CD14-positive monocyte (primary cell): ENCODE results near the gene TRAFD1. TPM values are rescaled to one million over a fixed set of nuclear protein-coding genes. Genes with fewer than 3 reads are reported as not detected.
A peak's percentile ranks its signal among the peaks of the same experiment; 100 is the strongest.

Experiments used
- DNase-seq, 3 donors: peaks; one replicate each; pipeline ENCODE4 v3.0.0-alpha.2; 2011 to 2022
- H2AFZ ChIP-seq: 2 replicates; pipeline ENCODE4 v1.6.0; 2012; ENCODE audit warnings: mild to moderate bottlenecking, low read depth, low read length, inconsistent platforms; ENCODE audit not compliant: insufficient read depth, poor library complexity, severe bottlenecking
- H3K27ac ChIP-seq, 2 donors: 1 replicate in 1 of 2; 2 replicates in 1 of 2; pipeline ENCODE4 v1.5.1; 2012 to 2013; ENCODE audit warnings: low read length in 2 of 2, control low read depth in 1 of 2, inconsistent platforms in 1 of 2, low read depth in 1 of 2, mild to moderate bottlenecking in 1 of 2
- H3K27me3 ChIP-seq, 2 donors: one replicate each; pipeline versions ENCODE4 v1.6.0 to v1.6.1; 2011 to 2013; ENCODE audit warnings: low read length in 2 of 2; ENCODE audit not compliant: control insufficient read depth in 2 of 2, insufficient read depth in 2 of 2
- H3K36me3 ChIP-seq, 2 donors: replicated peaks in 1 of 2; 1 replicate in 1 of 2; 2 replicates in 1 of 2; pipeline versions ENCODE4 v1.5.1 to v1.6.1; 2012 to 2013; ENCODE audit warnings: low read length in 2 of 2, control low read depth in 1 of 2, inconsistent platforms in 1 of 2, mild to moderate bottlenecking in 1 of 2; ENCODE audit not compliant: insufficient read depth in 2 of 2, control insufficient read depth in 1 of 2
- H3K4me1 ChIP-seq, 2 donors: 1 replicate in 1 of 2; 2 replicates in 1 of 2; pipeline versions ENCODE4 v1.5.1 to v1.6.1; 2012 to 2013; ENCODE audit warnings: low read length in 2 of 2, control low read depth in 1 of 2, inconsistent platforms in 1 of 2, mild to moderate bottlenecking in 1 of 2, moderate library complexity in 1 of 2; ENCODE audit not compliant: insufficient read depth in 2 of 2, control insufficient read depth in 1 of 2
- H3K4me2 ChIP-seq: replicated peaks from 2 replicates; pipeline ENCODE3; 2012; ENCODE audit warnings: low read length, moderate library complexity, mild to moderate bottlenecking; ENCODE audit not compliant: poor library complexity, severe bottlenecking; ENCODE audit errors: extremely low read depth
- H3K4me3 ChIP-seq, 3 experiments: fragments of 200-600 bp in 1 of 3; sonication (generic) in 1 of 3; replicated peaks in 1 of 3; 1 replicate in 2 of 3; 2 replicates in 1 of 3; pipeline ENCODE4 v1.5.1; 2011 to 2013; ENCODE audit warnings: low read length in 3 of 3, mild to moderate bottlenecking in 3 of 3, control low read depth in 2 of 3, low read depth in 2 of 3, inconsistent platforms in 1 of 3, moderate library complexity in 1 of 3
- H3K79me2 ChIP-seq: 2 replicates; pipeline ENCODE4 v1.6.0; 2012; ENCODE audit warnings: mild to moderate bottlenecking, control low read depth, inconsistent platforms, low read length, moderate library complexity; ENCODE audit not compliant: insufficient read depth
- H3K9ac ChIP-seq: 2 replicates; pipeline ENCODE4 v1.6.0; 2017; ENCODE audit warnings: low read length, mild to moderate bottlenecking; ENCODE audit not compliant: insufficient read depth, poor library complexity, severe bottlenecking
- H3K9me3 ChIP-seq, 2 donors: replicated peaks in 1 of 2; 1 replicate in 1 of 2; 2 replicates in 1 of 2; pipeline versions ENCODE4 v1.5.1 to v1.6.1; 2012 to 2013; ENCODE audit warnings: low read length in 2 of 2, control low read depth in 1 of 2; ENCODE audit not compliant: control insufficient read depth in 1 of 2, insufficient read depth in 1 of 2
- H4K20me1 ChIP-seq: 2 replicates; pipeline ENCODE4 v1.6.0; 2012; ENCODE audit warnings: mild to moderate bottlenecking, low read length, control low read depth, moderate library complexity; ENCODE audit not compliant: insufficient read depth
- H3K27ac Mint-ChIP-seq, 7 donors: one replicate each; pipeline ENCODE4 v1.8.0; 2020; ENCODE audit warnings: mild to moderate bottlenecking in 7 of 7, mixed read lengths in 7 of 7, moderate library complexity in 6 of 7, inconsistent platforms in 2 of 7
- H3K27me3 Mint-ChIP-seq, 3 donors: one replicate each; pipeline ENCODE4 v1.8.0; 2021 to 2022; ENCODE audit warnings: low read depth in 3 of 3, mild to moderate bottlenecking in 3 of 3, mixed read lengths in 3 of 3, moderate library complexity in 3 of 3, inconsistent platforms in 1 of 3
- H3K36me3 Mint-ChIP-seq, 2 donors: one replicate each; pipeline ENCODE4 v1.8.0; 2020; ENCODE audit warnings: mixed read lengths in 2 of 2, inconsistent platforms in 1 of 2, mild to moderate bottlenecking in 1 of 2
- H3K4me1 Mint-ChIP-seq: one replicate; pipeline ENCODE4 v1.8.0; 2020; ENCODE audit warnings: mild to moderate bottlenecking, mixed read lengths
- H3K4me3 Mint-ChIP-seq, 2 donors: one replicate each; pipeline ENCODE4 v1.8.0; 2020; ENCODE audit warnings: mild to moderate bottlenecking in 2 of 2, mixed read lengths in 2 of 2, moderate library complexity in 1 of 2
- H3K9me3 Mint-ChIP-seq, 7 donors: one replicate each; pipeline ENCODE4 v1.8.0; 2020 to 2022; ENCODE audit warnings: mixed read lengths in 7 of 7, mild to moderate bottlenecking in 6 of 7, moderate library complexity in 6 of 7, inconsistent platforms in 2 of 7
- WGBS: methylation state at CpG from one replicate; pipeline ENCODE4 v1.1.5; 2013; ENCODE audit warnings: missing lambda C conversion rate; ENCODE audit not compliant: insufficient coverage; 5-methylcytosine and 5-hydroxymethylcytosine counted together
- intact Hi-C, 2 donors: fragments of 100-400 bp; cut with micrococcal nuclease; formaldehyde crosslinking; loops; one replicate each; pipeline versions ENCODE4 v1.15.0 to v1.15.1; 2023
- polyA plus RNA-seq, 3 donors: library from polyadenylated mRNA; depleted of rRNA in 1 of 3; unstranded in 2 of 3; stranded (reverse) in 1 of 3; fragments of 300-500 nt in 2 of 3; fragments of >200 nt in 1 of 3; fragmentation: Illumina TruSeq in 2 of 3; gene quantifications; 1 replicate in 2 of 3; 2 replicates in 1 of 3; pipeline ENCODE4 v1.2.3, GENCODE V29; 2012 to 2021
- TF ChIP-seq, protein P1 (sequence below): fragments of 200-600 bp; IDR thresholded peaks from one replicate; pipeline ENCODE4 v1.8.0; 2022; ENCODE audit warnings: antibody characterized with exemption, mild to moderate bottlenecking

TRAFD1 gene
- polyA plus RNA-seq, 3 donors: 35.2 to 83.6 (median 82.3) TPM

DNA sequence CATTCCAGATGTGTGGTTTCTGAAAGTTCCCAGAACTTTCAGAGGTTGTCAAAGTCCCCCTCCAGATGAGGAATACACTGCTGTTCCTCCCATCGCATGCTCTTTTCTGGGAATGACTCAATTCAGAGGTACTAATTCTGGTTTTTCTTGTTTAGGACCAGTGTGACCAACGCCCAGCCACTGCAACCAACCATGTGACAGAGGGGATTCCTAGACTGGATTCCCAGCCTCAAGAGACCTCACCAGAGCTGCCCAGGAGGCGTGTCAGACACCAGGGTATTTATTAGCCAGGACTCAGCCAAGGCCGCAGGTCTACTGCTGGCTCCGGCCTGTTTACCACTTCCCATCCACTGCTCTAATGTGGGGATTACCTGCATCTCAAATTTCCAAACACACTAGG is 24.2 kb downstream of the TRAFD1 start:
- no peaks in the 10 kb centered on the region for H3K9me3 ChIP-seq
- Mint-ChIP-seq H3K9me3 (peaks cover 0 to 1% (median 0%) of the 10 kb centered on the region in 7 donors), H3K27ac (no peak overlapping the region), H3K36me3 (peaks cover 75 to 89% of the 10 kb centered on the region in 2 donors), H3K4me1 (peaks cover 16% of the 10 kb centered on the region), H3K27me3 (peaks cover 0 to 2% (median 1%) of the 10 kb centered on the region in 3 donors), H3K4me3 (no peak overlapping the region)
- H4K20me1 ChIP-seq: peaks cover 64% of the 10 kb centered on the region
- H3K27me3 ChIP-seq: no peaks in the 10 kb centered on the region
- no peak overlapping the region for H2AFZ ChIP-seq
- H3K4me2 ChIP-seq: no peak overlapping the region
- WGBS: 100% methylated on average over 2 of the region's 5 CpGs
- peaks cover 3% of the 10 kb centered on the region for H3K79me2 ChIP-seq
- H3K27ac ChIP-seq: peak overlapping the region in 1 of 2 donors; percentile 20
- peaks cover 84 to 95% of the 10 kb centered on the region in 2 donors for H3K36me3 ChIP-seq
- TF ChIP-seq, protein P1, sequence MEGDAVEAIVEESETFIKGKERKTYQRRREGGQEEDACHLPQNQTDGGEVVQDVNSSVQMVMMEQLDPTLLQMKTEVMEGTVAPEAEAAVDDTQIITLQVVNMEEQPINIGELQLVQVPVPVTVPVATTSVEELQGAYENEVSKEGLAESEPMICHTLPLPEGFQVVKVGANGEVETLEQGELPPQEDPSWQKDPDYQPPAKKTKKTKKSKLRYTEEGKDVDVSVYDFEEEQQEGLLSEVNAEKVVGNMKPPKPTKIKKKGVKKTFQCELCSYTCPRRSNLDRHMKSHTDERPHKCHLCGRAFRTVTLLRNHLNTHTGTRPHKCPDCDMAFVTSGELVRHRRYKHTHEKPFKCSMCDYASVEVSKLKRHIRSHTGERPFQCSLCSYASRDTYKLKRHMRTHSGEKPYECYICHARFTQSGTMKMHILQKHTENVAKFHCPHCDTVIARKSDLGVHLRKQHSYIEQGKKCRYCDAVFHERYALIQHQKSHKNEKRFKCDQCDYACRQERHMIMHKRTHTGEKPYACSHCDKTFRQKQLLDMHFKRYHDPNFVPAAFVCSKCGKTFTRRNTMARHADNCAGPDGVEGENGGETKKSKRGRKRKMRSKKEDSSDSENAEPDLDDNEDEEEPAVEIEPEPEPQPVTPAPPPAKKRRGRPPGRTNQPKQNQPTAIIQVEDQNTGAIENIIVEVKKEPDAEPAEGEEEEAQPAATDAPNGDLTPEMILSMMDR: no peak
- H3K9ac ChIP-seq: no peak overlapping the region
- intact Hi-C loops: loop anchor here in 1 of 2 donors (10.0 kb wide), 1 partner anchor 55 kb away; no protein-coding TSS in a partner anchor
- H3K4me1 ChIP-seq: peaks cover 4 to 14% of the 10 kb centered on the region in 2 donors
- H3K4me3 ChIP-seq: no peak overlapping the region
- no peak for DNase-seq

DNA sequence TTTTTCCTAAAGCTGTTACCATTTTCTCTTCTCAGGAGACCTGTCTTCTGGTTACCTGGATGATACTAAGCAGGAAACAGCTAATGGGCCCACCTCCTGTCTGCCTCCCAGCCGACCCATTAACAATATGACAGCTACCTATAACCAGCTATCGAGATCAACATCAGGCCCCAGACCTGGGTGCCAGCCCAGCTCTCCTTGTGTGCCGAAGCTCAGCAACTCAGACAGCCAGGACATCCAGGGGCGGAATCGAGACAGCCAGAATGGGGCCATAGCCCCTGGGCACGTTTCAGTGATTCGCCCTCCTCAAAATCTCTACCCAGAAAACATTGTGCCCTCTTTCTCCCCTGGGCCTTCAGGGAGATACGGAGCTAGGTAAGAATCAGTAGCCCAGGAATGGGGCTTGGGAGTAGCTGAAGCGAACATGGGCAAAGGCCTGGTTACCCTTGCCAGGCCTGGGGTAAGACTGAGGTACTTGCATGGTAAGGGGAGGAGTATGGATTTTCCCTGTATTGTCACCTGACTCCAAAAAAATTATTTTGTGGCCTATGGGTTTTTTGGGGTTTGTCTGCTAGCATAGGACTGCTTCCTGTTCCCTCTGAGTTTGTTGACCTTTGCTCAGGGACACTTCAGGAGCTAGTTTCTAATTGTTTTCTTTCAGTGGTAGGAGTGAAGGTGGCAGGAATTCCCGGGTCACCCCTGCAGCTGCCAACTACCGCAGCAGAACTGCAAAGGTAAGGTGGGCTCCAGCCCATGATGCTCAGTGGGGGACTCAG is 26.6 kb downstream of the TRAFD1 start:
- intact Hi-C loops: no loop called here
- H3K9me3 Mint-ChIP-seq: peaks cover 0 to 5% (median 0%) of the 10 kb centered on the region in 7 donors
- H3K4me2 ChIP-seq: no peak overlapping the region
- no peaks in the 10 kb centered on the region for H3K9me3 ChIP-seq
- TF ChIP-seq, protein P1: no peak
- H3K27ac ChIP-seq: peak overlapping the region in 1 of 2 donors; percentile 31
- H4K20me1 ChIP-seq: peaks cover 58% of the 10 kb centered on the region
- H3K9ac ChIP-seq: no peak overlapping the region
- H3K4me1 Mint-ChIP-seq: peaks cover 7% of the 10 kb centered on the region
- WGBS: 97% methylated on average over 8 of the region's 11 CpGs
- peaks cover 0 to 2% (median 1%) of the 10 kb centered on the region in 3 donors for H3K27me3 Mint-ChIP-seq
- H3K4me3 ChIP-seq: no peak overlapping the region
- peaks cover 64 to 85% of the 10 kb centered on the region in 2 donors for H3K36me3 ChIP-seq
- no peaks in the 10 kb centered on the region for H3K79me2 ChIP-seq
- peaks cover 3 to 12% of the 10 kb centered on the region in 2 donors for H3K4me1 ChIP-seq
- peaks cover 76 to 93% of the 10 kb centered on the region in 2 donors for H3K36me3 Mint-ChIP-seq
- no peak overlapping the region for H3K4me3 Mint-ChIP-seq
- peak overlapping the region in 5 of 7 donors; percentile 4 to 53 (median 41) for H3K27ac Mint-ChIP-seq
- DNase-seq: no peak
- no peaks in the 10 kb centered on the region for H3K27me3 ChIP-seq
- H2AFZ ChIP-seq: no peak overlapping the region
